ENCODE measurements around the gene SLC5A6.
"Not testable (repeated sequence)": the region's sequence is repeated elsewhere in the genome, so short reads cannot be mapped to it uniquely, and the experiment has no call there.

DNA sequence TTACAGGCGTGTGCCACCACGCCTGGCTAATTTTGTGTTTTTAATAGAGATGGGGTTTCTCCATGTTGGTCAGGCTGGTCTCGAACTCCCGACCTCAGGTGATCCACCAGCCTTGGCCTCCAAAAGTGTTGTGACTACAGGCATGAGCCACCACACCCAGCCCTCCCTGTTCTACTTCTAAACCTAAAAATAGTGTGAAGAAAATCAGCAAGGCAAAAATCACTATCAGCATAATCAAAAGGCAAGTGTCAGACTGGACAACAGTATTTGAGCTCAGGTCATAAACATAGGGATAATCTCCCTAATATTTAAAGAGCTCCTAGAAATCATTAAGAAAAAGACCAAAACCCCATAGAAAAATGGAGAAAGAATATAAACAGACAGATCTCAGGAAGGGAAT, 36.3 kb downstream of the SLC5A6 start:
- TF ChIP-seq POLR2AphosphoS5 (IDR thresholded peaks at IDR 0.05; ENCODE audit: low read depth, low read length); YY1 (IDR thresholded peaks at IDR 0.05; ENCODE audit: low read depth); RXRA (IDR thresholded peaks at IDR 0.05; ENCODE audit: borderline replicate concordance, low read depth); EP300 (IDR thresholded peaks at IDR 0.05; ENCODE audit: borderline replicate concordance in 1 of 2, low read depth in 1 of 2, low read length in 1 of 2): not testable (repeated sequence)
- TF ChIP-seq, protein P1, sequence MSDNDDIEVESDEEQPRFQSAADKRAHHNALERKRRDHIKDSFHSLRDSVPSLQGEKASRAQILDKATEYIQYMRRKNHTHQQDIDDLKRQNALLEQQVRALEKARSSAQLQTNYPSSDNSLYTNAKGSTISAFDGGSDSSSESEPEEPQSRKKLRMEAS (IDR thresholded peaks at IDR 0.05; ENCODE audit: low read depth), result not testable (repeated sequence)
- TF ChIP-seq, protein P2, sequence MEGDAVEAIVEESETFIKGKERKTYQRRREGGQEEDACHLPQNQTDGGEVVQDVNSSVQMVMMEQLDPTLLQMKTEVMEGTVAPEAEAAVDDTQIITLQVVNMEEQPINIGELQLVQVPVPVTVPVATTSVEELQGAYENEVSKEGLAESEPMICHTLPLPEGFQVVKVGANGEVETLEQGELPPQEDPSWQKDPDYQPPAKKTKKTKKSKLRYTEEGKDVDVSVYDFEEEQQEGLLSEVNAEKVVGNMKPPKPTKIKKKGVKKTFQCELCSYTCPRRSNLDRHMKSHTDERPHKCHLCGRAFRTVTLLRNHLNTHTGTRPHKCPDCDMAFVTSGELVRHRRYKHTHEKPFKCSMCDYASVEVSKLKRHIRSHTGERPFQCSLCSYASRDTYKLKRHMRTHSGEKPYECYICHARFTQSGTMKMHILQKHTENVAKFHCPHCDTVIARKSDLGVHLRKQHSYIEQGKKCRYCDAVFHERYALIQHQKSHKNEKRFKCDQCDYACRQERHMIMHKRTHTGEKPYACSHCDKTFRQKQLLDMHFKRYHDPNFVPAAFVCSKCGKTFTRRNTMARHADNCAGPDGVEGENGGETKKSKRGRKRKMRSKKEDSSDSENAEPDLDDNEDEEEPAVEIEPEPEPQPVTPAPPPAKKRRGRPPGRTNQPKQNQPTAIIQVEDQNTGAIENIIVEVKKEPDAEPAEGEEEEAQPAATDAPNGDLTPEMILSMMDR (IDR thresholded peaks at IDR 0.05), result not testable (repeated sequence)
- TF ChIP-seq, protein P3, sequence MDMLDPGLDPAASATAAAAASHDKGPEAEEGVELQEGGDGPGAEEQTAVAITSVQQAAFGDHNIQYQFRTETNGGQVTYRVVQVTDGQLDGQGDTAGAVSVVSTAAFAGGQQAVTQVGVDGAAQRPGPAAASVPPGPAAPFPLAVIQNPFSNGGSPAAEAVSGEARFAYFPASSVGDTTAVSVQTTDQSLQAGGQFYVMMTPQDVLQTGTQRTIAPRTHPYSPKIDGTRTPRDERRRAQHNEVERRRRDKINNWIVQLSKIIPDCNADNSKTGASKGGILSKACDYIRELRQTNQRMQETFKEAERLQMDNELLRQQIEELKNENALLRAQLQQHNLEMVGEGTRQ (IDR thresholded peaks at IDR 0.05; ENCODE audit: borderline replicate concordance, low read depth, low read length), result not testable (repeated sequence)

All from SK-N-SH (cell line).